Activated T-helper 1 cell treated with anti-CD3 and anti-CD28 coated beads, Interleukin-12 subunit alpha, Interleukin-12 subunit beta, Interleukin-2, Interleukin-4 antibody, amounts not matched to agents 30 ng/mL and 10 ng/mL and 1 ng/mL, durations not matched to agents 14 hours and 24 hours and 36 hours (primary cell): ENCODE measurements around the gene FGD6. TPM values are rescaled to one million over a fixed set of nuclear protein-coding genes. Genes with fewer than 3 reads are reported as not detected.
"Not testable (repeated sequence)": the region's sequence is repeated elsewhere in the genome, so short reads cannot be mapped to it uniquely, and the experiment has no call there.

Experiments
- DNase-seq: peaks from one replicate; pipeline ENCODE4 v3.0.0; 2021; ENCODE audit warnings: low spot score
- H3K27ac Mint-ChIP-seq: one replicate; pipeline ENCODE4 v1.8.0; 2021; ENCODE audit warnings: mild to moderate bottlenecking, mixed read lengths
- H3K27me3 Mint-ChIP-seq: one replicate; pipeline ENCODE4 v1.8.0; 2022; ENCODE audit warnings: mild to moderate bottlenecking, moderate library complexity, mixed read lengths; ENCODE audit not compliant: insufficient read depth
- H3K36me3 Mint-ChIP-seq: one replicate; pipeline ENCODE4 v1.8.0; 2021; ENCODE audit warnings: low read depth, mixed read lengths
- H3K4me1 Mint-ChIP-seq: one replicate; pipeline ENCODE4 v1.8.0; 2021; ENCODE audit warnings: low read depth, mixed read lengths
- H3K4me3 Mint-ChIP-seq: one replicate; pipeline ENCODE4 v1.8.0; 2021; ENCODE audit warnings: mild to moderate bottlenecking, moderate library complexity, mixed read lengths
- H3K9me3 Mint-ChIP-seq: one replicate; pipeline ENCODE4 v1.8.0; 2021; ENCODE audit warnings: mixed read lengths
- intact Hi-C: fragments of 100-400 bp; cut with micrococcal nuclease; formaldehyde crosslinking; loops from one replicate; pipeline ENCODE4 v1.15.1; 2024
- total RNA-seq: library from RNA; stranded (reverse); gene quantifications from 2 replicates; pipeline ENCODE4 v1.2.3, GENCODE V29; 2022

Gene FGD6
- total RNA-seq, 1 donor from 2014 or later = 0.86 TPM

- Mint-ChIP-seq H3K36me3 (no peaks in the 10 kb centered on the region), H3K27ac (no peak overlapping the region), H3K9me3 (no peaks in the 10 kb centered on the region), H3K4me3 (no peak overlapping the region), H3K27me3 (no peaks in the 10 kb centered on the region), H3K4me1 (peaks cover 14% of the 10 kb centered on the region)
- intact Hi-C loops = no loop called here
- no peak for DNase-seq
These were observed 18.4 kb downstream of the FGD6 start for GRCh38 chr12:95198914-95199313.

- intact Hi-C loops = no loop called here
- Mint-ChIP-seq H3K4me1 (peaks cover 14% of the 10 kb centered on the region), H3K4me3 (no peak overlapping the region), H3K27me3 (no peaks in the 10 kb centered on the region), H3K9me3 (no peaks in the 10 kb centered on the region), H3K27ac (no peak overlapping the region), H3K36me3 (no peaks in the 10 kb centered on the region)
- no peak for DNase-seq
These were observed 19.6 kb downstream of the FGD6 start for GRCh38 chr12:95197636-95198035.

- H3K27me3 Mint-ChIP-seq, DNase-seq, intact Hi-C loops, H3K9me3 Mint-ChIP-seq, H3K36me3 Mint-ChIP-seq, H3K4me3 Mint-ChIP-seq, H3K27ac Mint-ChIP-seq: not testable (repeated sequence)
- peaks cover 14% of the 10 kb centered on the region for H3K4me1 Mint-ChIP-seq
These were observed 20.2 kb downstream of the FGD6 start for GRCh38 chr12:95196875-95197569.

- H3K9me3 Mint-ChIP-seq = no peaks in the 10 kb centered on the region
These were observed 22.1 kb downstream of the FGD6 start for GRCh38 chr12:95195122-95195521.

GRCh38 chr12:95193139-95193538, 24.1 kb downstream of the FGD6 start:
- intact Hi-C loops = no loop called here
- no peaks in the 10 kb centered on the region for H3K36me3 Mint-ChIP-seq
- no peak overlapping the region for H3K27ac Mint-ChIP-seq
- H3K27me3 Mint-ChIP-seq = no peaks in the 10 kb centered on the region
- H3K9me3 Mint-ChIP-seq = no peaks in the 10 kb centered on the region
- no peaks in the 10 kb centered on the region for H3K4me1 Mint-ChIP-seq
- H3K4me3 Mint-ChIP-seq = no peak overlapping the region
- DNase-seq = no peak

More at GRCh38 chr12:95195122-95195521, 22.1 kb downstream of the FGD6 start:
- intact Hi-C loops = no loop called here
- H3K36me3 Mint-ChIP-seq = no peaks in the 10 kb centered on the region
- no peak overlapping the region for H3K27ac Mint-ChIP-seq
- peaks cover under 1% of the 10 kb centered on the region for H3K4me1 Mint-ChIP-seq
- no peak for DNase-seq
- H3K4me3 Mint-ChIP-seq = no peak overlapping the region
- H3K27me3 Mint-ChIP-seq = no peaks in the 10 kb centered on the region

- Mint-ChIP-seq H3K27me3 (no peaks in the 10 kb centered on the region), H3K9me3 (no peaks in the 10 kb centered on the region), H3K27ac (no peak overlapping the region), H3K4me1 (no peaks in the 10 kb centered on the region), H3K4me3 (no peak overlapping the region), H3K36me3 (no peaks in the 10 kb centered on the region)
- DNase-seq = no peak
- intact Hi-C loops = no loop called here
These were observed 25.0 kb downstream of the FGD6 start for GRCh38 chr12:95192271-95192670.

- Mint-ChIP-seq H3K4me3 (no peak overlapping the region), H3K36me3 (no peaks in the 10 kb centered on the region), H3K27me3 (no peaks in the 10 kb centered on the region), H3K27ac (no peak overlapping the region), H3K4me1 (no peaks in the 10 kb centered on the region), H3K9me3 (no peaks in the 10 kb centered on the region)
- DNase-seq = no peak
- intact Hi-C loops = no loop called here
These were observed 26.1 kb downstream of the FGD6 start for GRCh38 chr12:95191060-95191696.

GRCh38 chr12:95187865-95188415, 29.3 kb downstream of the FGD6 start:
- Mint-ChIP-seq H3K27me3 (no peaks in the 10 kb centered on the region), H3K36me3 (no peaks in the 10 kb centered on the region), H3K4me3 (no peak overlapping the region), H3K27ac (no peak overlapping the region), H3K4me1 (no peaks in the 10 kb centered on the region), H3K9me3 (no peaks in the 10 kb centered on the region)
- intact Hi-C loops = no loop called here
- DNase-seq = no peak

GRCh38 chr12:95185854-95186253, 31.4 kb downstream of the FGD6 start:
- no peaks in the 10 kb centered on the region for H3K27me3 Mint-ChIP-seq
- H3K4me3 Mint-ChIP-seq = no peak overlapping the region
- no peak for DNase-seq
- intact Hi-C loops = no loop called here
- H3K27ac Mint-ChIP-seq = no peak overlapping the region
- no peaks in the 10 kb centered on the region for H3K9me3 Mint-ChIP-seq
- H3K36me3 Mint-ChIP-seq = no peaks in the 10 kb centered on the region
- H3K4me1 Mint-ChIP-seq = no peaks in the 10 kb centered on the region

GRCh38 chr12:95185072-95185471, 32.2 kb downstream of the FGD6 start:
- DNase-seq = no peak
- Mint-ChIP-seq H3K9me3 (no peaks in the 10 kb centered on the region), H3K36me3 (no peaks in the 10 kb centered on the region), H3K4me1 (no peaks in the 10 kb centered on the region), H3K27me3 (peaks cover under 1% of the 10 kb centered on the region), H3K27ac (no peak overlapping the region), H3K4me3 (no peak overlapping the region)
- intact Hi-C loops = no loop called here

- intact Hi-C loops = no loop called here
- Mint-ChIP-seq H3K9me3 (no peaks in the 10 kb centered on the region), H3K27me3 (peaks cover 2% of the 10 kb centered on the region), H3K4me3 (no peak overlapping the region), H3K27ac (no peak overlapping the region), H3K4me1 (no peaks in the 10 kb centered on the region), H3K36me3 (no peaks in the 10 kb centered on the region)
- no peak for DNase-seq
These were observed 33.1 kb downstream of the FGD6 start for GRCh38 chr12:95184121-95184520.

- H3K36me3 Mint-ChIP-seq = no peaks in the 10 kb centered on the region
- intact Hi-C loops = no loop called here
- H3K9me3 Mint-ChIP-seq = no peaks in the 10 kb centered on the region
- H3K27ac Mint-ChIP-seq = no peak overlapping the region
- no peak for DNase-seq
- H3K27me3 Mint-ChIP-seq = peaks cover 2% of the 10 kb centered on the region
- no peaks in the 10 kb centered on the region for H3K4me1 Mint-ChIP-seq
- H3K4me3 Mint-ChIP-seq = no peak overlapping the region
These were observed 34.3 kb downstream of the FGD6 start for GRCh38 chr12:95182868-95183415.

GRCh38 chr12:95181103-95181502, 36.2 kb downstream of the FGD6 start:
- no peaks in the 10 kb centered on the region for H3K4me1 Mint-ChIP-seq
- no peaks in the 10 kb centered on the region for H3K36me3 Mint-ChIP-seq
- DNase-seq = no peak
- intact Hi-C loops = no loop called here
- no peak overlapping the region for H3K4me3 Mint-ChIP-seq
- no peaks in the 10 kb centered on the region for H3K9me3 Mint-ChIP-seq
- H3K27ac Mint-ChIP-seq = no peak overlapping the region
- peaks cover 2% of the 10 kb centered on the region for H3K27me3 Mint-ChIP-seq
